ENCODE data around the gene ABHD8. TPM values are rescaled to one million over a fixed set of nuclear protein-coding genes. Genes with fewer than 3 reads are reported as not detected.

ABHD8 gene
- total RNA-seq, 1 experiment from 2014 or later: 5.2 TPM

DNA sequence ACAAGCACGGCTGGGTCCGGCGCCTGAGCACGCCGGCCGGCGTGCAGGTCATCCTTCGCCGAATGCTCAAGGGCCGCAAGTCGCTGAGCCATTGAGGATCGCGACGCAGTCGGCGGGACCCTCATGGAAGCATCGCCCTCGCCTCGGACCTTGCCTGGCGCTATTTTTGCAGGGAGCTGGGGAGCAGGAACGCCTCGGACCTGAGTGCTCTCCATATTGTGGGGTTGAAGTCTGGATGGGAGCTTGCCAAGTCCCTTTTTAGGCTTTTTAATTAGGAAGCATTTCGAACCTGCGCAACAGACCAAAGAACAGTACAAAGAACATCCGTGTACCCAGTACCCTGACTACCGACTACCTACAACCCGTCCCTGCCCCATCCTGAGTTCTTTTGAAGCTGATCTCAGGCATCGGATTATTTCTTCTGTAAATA, 3.1 kb upstream of the ABHD8 start:
- ChIA-PET RAD21 (ENCODE audit: low non-redundant PET in 1 of 2, low total read pairs in 2 of 2, uncharacterized antibody in 2 of 2, unreplicated experiment in 2 of 2) (no interaction called here), CTCF (interaction anchor here (0.5 to 1.6 kb wide), 3 partner anchors 27 to 80 kb away, joined by 3 to 5 read pairs (median 3); no protein-coding TSS in a partner anchor), POLR2A (interaction anchor here (0.9 to 1.6 kb wide), 3 partner anchors 11 to 26 kb away, joined by 3 to 5 read pairs (median 3); no protein-coding TSS in a partner anchor)
- no peaks in the 10 kb centered on the region for H3K9me2 ChIP-seq (ENCODE audit: insufficient read depth)
- peaks cover 46 to 72% of the 10 kb centered on the region in 2 experiments for H3K4me1 ChIP-seq (ENCODE audit: control insufficient read depth in 1 of 2, insufficient read depth in 2 of 2, low read length in 2 of 2)
- BruUV-seq (replicated peaks): no TSS peak
- peak; percentile 54 for TF ChIP-seq MAX (IDR thresholded peaks at IDR 0.05)
- TF ChIP-seq TCF7L2 (IDR thresholded peaks at IDR 0.05; ENCODE audit: borderline replicate concordance, extremely low read depth, insufficient read depth, insufficient read length): no peak
- no peak for TF ChIP-seq FOSL1 (IDR thresholded peaks at IDR 0.05; ENCODE audit: low read depth)
- peak; percentile 58 for TF ChIP-seq ZFX (IDR thresholded peaks at IDR 0.05)
- no peak for TF ChIP-seq ZNF274 (IDR thresholded peaks at IDR 0.05; ENCODE audit: low read depth, low read length)
- no peak for TF ChIP-seq ELF1 (IDR thresholded peaks at IDR 0.05; ENCODE audit: borderline replicate concordance, low read depth)
- TF ChIP-seq POLR2AphosphoS5 (IDR thresholded peaks at IDR 0.05; ENCODE audit: low read depth, low read length): no peak
- TF ChIP-seq ZBTB33 (IDR thresholded peaks at IDR 0.05; ENCODE audit: extremely low read depth, insufficient replicate concordance, low read length): no peak
- H3K9me3 ChIP-seq (ENCODE audit: control insufficient read depth in 1 of 2, insufficient read depth in 1 of 2, low read depth in 1 of 2, low read length in 2 of 2): no peaks in the 10 kb centered on the region
- peak overlapping the region; percentile 96 for H3K9ac ChIP-seq (ENCODE audit: low read length)
- peak overlapping the region; percentile 97 for H3K4me2 ChIP-seq (ENCODE audit: low read length)
- no peak overlapping the region for H2AFZ ChIP-seq (ENCODE audit: low read depth, low read length, poor library complexity, severe bottlenecking)
- ATAC-seq (no peak), DNase-seq (ENCODE audit: low read depth, low spot score) (no peak)
- H4K20me1 ChIP-seq (ENCODE audit: insufficient read depth): no peaks in the 10 kb centered on the region
- no peaks in the 10 kb centered on the region for H3K27me3 ChIP-seq (ENCODE audit: insufficient read depth, low read length)
- H3K4me3 ChIP-seq (replicated peaks in 1 of 2; ENCODE audit: low read depth in 1 of 2, low read length in 2 of 2): peak overlapping the region; percentile 81 to 85
- peak overlapping the region; percentile 92 for H3K27ac ChIP-seq (ENCODE audit: low read depth, low read length)
- intact Hi-C loops (cut with micrococcal nuclease): no loop called here
- peaks cover 32% of the 10 kb centered on the region for H3K79me2 ChIP-seq (ENCODE audit: insufficient read depth, low read length)
- no peaks in the 10 kb centered on the region for H3K36me3 ChIP-seq (ENCODE audit: control insufficient read depth in 1 of 2, insufficient read depth in 2 of 2, low read length in 2 of 2)

Data from HCT116 (cell line).